K562 (cell line): ENCODE data around the gene RSRP1. TPM values are rescaled to one million over a fixed set of nuclear protein-coding genes. Genes with fewer than 3 reads are reported as not detected.

Experiments used
- CBFA2T3 ChIP-seq: fragments of 450-650 bp; IDR thresholded peaks from 2 replicates; pipeline ENCODE4 v1.6.1; 2017
- HES1 ChIP-seq: fragments of 450-650 bp; IDR thresholded peaks from 2 replicates; pipeline ENCODE4 v1.6.1; 2016; ENCODE audit warnings: low read depth, mild to moderate bottlenecking, moderate library complexity
- JUNB ChIP-seq: fragments of 450-650 bp; formaldehyde crosslinking; conservative IDR thresholded peaks from 2 replicates; pipeline ENCODE4 v1.4.0; 2020; ENCODE audit warnings: mild to moderate bottlenecking
- MGA ChIP-seq: fragments of 450-650 bp; IDR thresholded peaks from 2 replicates; pipeline ENCODE4 v1.6.1; 2016; ENCODE audit warnings: mild to moderate bottlenecking, moderate library complexity
- MTA3 ChIP-seq: fragments of 450-650 bp; formaldehyde crosslinking; IDR thresholded peaks from 2 replicates; pipeline ENCODE4 v1.6.1; 2017; ENCODE audit warnings: mild to moderate bottlenecking, borderline replicate concordance
- NONO ChIP-seq, 2 experiments: fragments of 200-400 bp in 1 of 2; fragments of 450-650 bp in 1 of 2; formaldehyde crosslinking in 1 of 2; IDR thresholded peaks; 2 replicates each; pipeline ENCODE4 v1.6.1; 2017; ENCODE audit warnings: low read depth in 2 of 2, mild to moderate bottlenecking in 2 of 2, moderate library complexity in 2 of 2, low read length in 1 of 2
- SIN3B ChIP-seq: fragments of 450-650 bp; IDR thresholded peaks from 2 replicates; pipeline ENCODE4 v1.6.1; 2017; ENCODE audit warnings: low read depth, mild to moderate bottlenecking, moderate library complexity
- SLC30A9 ChIP-seq: fragments of 250-450 bp; sonication (Bioruptor Pico); IDR thresholded peaks from 2 replicates; pipeline ENCODE4 v1.8.0; 2022; ENCODE audit warnings: mild to moderate bottlenecking, moderate library complexity
- YBX1 ChIP-seq: fragments of 450-650 bp; IDR thresholded peaks from 2 replicates; pipeline ENCODE4 v1.7.1; 2016; ENCODE audit warnings: mild to moderate bottlenecking
- ZNF449 ChIP-seq: fragments of 250-450 bp; sonication (Bioruptor Pico); IDR thresholded peaks from 2 replicates; pipeline ENCODE4 v1.8.0; 2022; ENCODE audit warnings: moderate library complexity, mild to moderate bottlenecking, inconsistent platforms
- polyA plus RNA-seq, 8 experiments: library from polyadenylated mRNA; depleted of rRNA in 4 of 8; stranded (reverse) in 5 of 8; unstranded in 3 of 8; fragments of >200 nt; fragmentation: Nextera tagmentation in 2 of 8; fragmentation: Illumina TruSeq in 1 of 8; extraction: Ambion mirVana in 2 of 8; extraction: Trizol in 1 of 8; gene quantifications; 2 replicates each; pipeline versions ENCODE4 v1.2.1 to v1.2.3, GENCODE V29; 2011 to 2014; ENCODE audit warnings: inconsistent platforms in 1 of 8, missing spikeins in 1 of 8
- total RNA-seq, 7 experiments: library from RNA; depleted of rRNA in 6 of 7; stranded (reverse); fragments of >200 nt in 6 of 7; fragmentation: Illumina TruSeq in 2 of 7; extraction: Trizol in 2 of 7; gene quantifications; 2 replicates each; pipeline versions ENCODE4 v1.2.1 to v1.2.3, GENCODE V29; 2011 to 2021; ENCODE audit warnings: low replicate concordance in 1 of 7

Gene RSRP1
- total and polyA plus RNA-seq, 9 of the 15 experiments (the other 6 are each of a cell fraction or from before 2014, with no cell fraction given): 27.2 to 283 (median 146) TPM

GRCh38 chr1:25232866-25233784 lies 14.1 kb downstream of the RSRP1 start (continued):
- TF ChIP-seq MGA (0 out of 2 replicates have a peak, but pooled peaks have one; percentile 6), SIN3B (no peak; the same call in 1 of the 2 replicates), HES1 (peak; percentile 42; the same call in 1 of the 2 replicates), NONO (IDR thresholded peaks at IDR 0.05; ENCODE audit: low read depth in 2 of 2, low read length in 1 of 2) (peak in 1 of 2 experiments; percentile 62; a peak in 2 of 4 replicates), CBFA2T3 (peak; percentile 80), YBX1 (no peak), JUNB (CRISPR knock-in tag) (no peak), SLC30A9 (CRISPR knock-in tag) (no peak), MTA3 (peak; percentile 83; the same call in 1 of the 2 replicates), ZNF449 (CRISPR knock-in tag) (peak; percentile 19; the same call in 1 of the 2 replicates)
